HepG2 (cell line): Measurements from ENCODE around the gene MAB21L4. TPM values are rescaled to one million over a fixed set of nuclear protein-coding genes. Genes with fewer than 3 reads are reported as not detected.

ENCODE experiments used
- BATF2 ChIP-seq: sonication (generic); formaldehyde crosslinking; IDR thresholded peaks from 2 replicates; pipeline ENCODE4 v1.8.0; 2022; ENCODE audit warnings: mild to moderate bottlenecking, missing genetic modification reagents, moderate library complexity
- CBX5 ChIP-seq: sonication (generic); formaldehyde crosslinking; IDR thresholded peaks from 2 replicates; pipeline ENCODE4 v1.4.0; 2020; ENCODE audit warnings: missing genetic modification reagents, borderline replicate concordance
- CENPX ChIP-seq: sonication (generic); formaldehyde crosslinking; IDR thresholded peaks from 2 replicates; pipeline ENCODE4 v1.9.0; 2021; ENCODE audit warnings: mild to moderate bottlenecking, missing genetic modification reagents, moderate library complexity
- HINFP ChIP-seq: sonication (generic); formaldehyde crosslinking; IDR thresholded peaks from 2 replicates; pipeline ENCODE4 v1.4.0; 2020; ENCODE audit warnings: low read depth, mild to moderate bottlenecking, missing genetic modification reagents
- MIER3 ChIP-seq: IDR thresholded peaks from 2 replicates; pipeline ENCODE4 v1.6.1; 2016; ENCODE audit warnings: missing compliant biosample characterization, borderline replicate concordance
- MYPOP ChIP-seq: sonication (generic); formaldehyde crosslinking; IDR thresholded peaks from 2 replicates; pipeline ENCODE4 v1.8.1; 2023; ENCODE audit warnings: mild to moderate bottlenecking, moderate library complexity, missing genetic modification reagents
- NFE2L1 ChIP-seq: sonication (generic); formaldehyde crosslinking; IDR thresholded peaks from 2 replicates; pipeline ENCODE4 v1.4.0; 2020; ENCODE audit warnings: missing genetic modification reagents, mild to moderate bottlenecking, borderline replicate concordance
- RBM22 ChIP-seq: fragments of 200-400 bp; formaldehyde crosslinking; optimal IDR thresholded peaks from 2 replicates; pipeline ENCODE3; 2017; ENCODE audit warnings: mild to moderate bottlenecking, low read length, moderate library complexity
- RXRA ChIP-seq: sonication (generic); formaldehyde crosslinking; IDR thresholded peaks from 2 replicates; pipeline ENCODE4 v1.5.1; 2020; ENCODE audit warnings: missing genetic modification reagents
- SAFB2 ChIP-seq: sonication (generic); formaldehyde crosslinking; IDR thresholded peaks from 2 replicates; pipeline ENCODE4 v1.5.1; 2020; ENCODE audit warnings: missing genetic modification reagents, low read depth, mild to moderate bottlenecking, borderline replicate concordance
- SUZ12 ChIP-seq: fragments of 150-350 bp; IDR thresholded peaks from 2 replicates; pipeline ENCODE4 v1.6.1; 2014; ENCODE audit warnings: low read depth, low read length
- TBL1XR1 ChIP-seq: fragments of 150-350 bp; IDR thresholded peaks from 2 replicates; pipeline ENCODE4 v1.6.1; 2014; ENCODE audit warnings: borderline replicate concordance, low read length; ENCODE audit not compliant: partially characterized antibody
- THAP9 ChIP-seq: sonication (generic); formaldehyde crosslinking; IDR thresholded peaks from 2 replicates; pipeline ENCODE4; 2020; ENCODE audit warnings: missing genetic modification reagents, mild to moderate bottlenecking, borderline replicate concordance
- TMF1 ChIP-seq: sonication (generic); formaldehyde crosslinking; IDR thresholded peaks from 2 replicates; pipeline ENCODE4 v1.8.1; 2022; ENCODE audit warnings: low read depth, missing genetic modification reagents
- ZBTB7A ChIP-seq: sonication (generic); formaldehyde crosslinking; IDR thresholded peaks from 2 replicates; pipeline ENCODE4 v1.8.0; 2022; ENCODE audit warnings: mild to moderate bottlenecking, missing genetic modification reagents
- ZFP62 ChIP-seq: sonication (generic); formaldehyde crosslinking; IDR thresholded peaks from 2 replicates; pipeline ENCODE4 v1.4.0; 2020; ENCODE audit warnings: missing genetic modification reagents
- ZFP90 ChIP-seq: sonication (generic); formaldehyde crosslinking; IDR thresholded peaks from 2 replicates; pipeline ENCODE4 v1.8.0; 2022; ENCODE audit warnings: missing genetic modification reagents, mild to moderate bottlenecking, inconsistent platforms, borderline replicate concordance
- ZNF296 ChIP-seq: sonication (generic); formaldehyde crosslinking; conservative IDR thresholded peaks from 2 replicates; pipeline ENCODE4 v1.5.0; 2020; ENCODE audit warnings: mild to moderate bottlenecking, missing genetic modification reagents
- ZNF501 ChIP-seq: sonication (generic); formaldehyde crosslinking; IDR thresholded peaks from 2 replicates; pipeline ENCODE4 v1.5.1; 2020; ENCODE audit warnings: mild to moderate bottlenecking, moderate library complexity, missing genetic modification reagents
- ZNF614 ChIP-seq: IDR thresholded peaks from 2 replicates; pipeline ENCODE4 v1.6.1; 2018; ENCODE audit warnings: missing biosample characterization, missing genetic modification reagents, inconsistent platforms, borderline replicate concordance
- ZUFSP ChIP-seq: sonication (generic); formaldehyde crosslinking; IDR thresholded peaks from 2 replicates; pipeline ENCODE4 v1.9.0; 2021; ENCODE audit warnings: missing genetic modification reagents, mild to moderate bottlenecking, borderline replicate concordance
- polyA plus RNA-seq, 8 experiments: library from polyadenylated mRNA; depleted of rRNA in 3 of 8; stranded (reverse) in 7 of 8; unstranded in 1 of 8; fragments of >200 nt; fragmentation: Illumina TruSeq in 4 of 8; extraction: Trizol in 4 of 8; gene quantifications; 2 replicates each; pipeline versions ENCODE4 v1.2.1 to v1.2.3, GENCODE V29; 2011 to 2016; ENCODE audit warnings: low read depth in 4 of 8, missing spikeins in 1 of 8, mixed read lengths in 1 of 8; ENCODE audit not compliant: insufficient read depth in 1 of 8
- total RNA-seq, 5 experiments: library from RNA; depleted of rRNA; stranded (reverse); fragments of >200 nt; fragmentation: Illumina TruSeq; extraction: Trizol; gene quantifications; 2 replicates each; pipeline ENCODE4 v1.2.3, GENCODE V29; 2016; ENCODE audit warnings: low read depth in 1 of 5

Gene MAB21L4
- total and polyA plus RNA-seq, 2 of the 13 experiments (the other 11 are each of a cell fraction or from before 2014, with no cell fraction given), result 3.0 to 14.0 TPM

- TF ChIP-seq RXRA, result peak; percentile 64
- peak; percentile 70; the same call in 1 of the 2 replicates for TF ChIP-seq ZFP90 (CRISPR knock-in tag)
- TF ChIP-seq BATF2 (CRISPR knock-in tag), result peak; percentile 78; the same call in 1 of the 2 replicates
- TF ChIP-seq SAFB2 (CRISPR knock-in tag), result no peak
- peak; percentile 86 for TF ChIP-seq ZBTB7A
- TF ChIP-seq ZNF501 (CRISPR knock-in tag), result peak; percentile 39; the same call in 1 of the 2 replicates
- TF ChIP-seq MIER3 (CRISPR knock-in tag), result no peak
- TF ChIP-seq MYPOP, result no peak
- TF ChIP-seq SUZ12, result no peak
- TF ChIP-seq ZNF614 (CRISPR knock-in tag), result no peak
- no peak for TF ChIP-seq NFE2L1 (CRISPR knock-in tag)
- peak; percentile 83; the same call in 1 of the 2 replicates for TF ChIP-seq TMF1 (CRISPR knock-in tag)
- TF ChIP-seq CENPX (CRISPR knock-in tag), result no peak
- no peak for TF ChIP-seq ZUFSP (CRISPR knock-in tag)
- TF ChIP-seq RBM22, result no peak
- no peak for TF ChIP-seq ZFP62 (CRISPR knock-in tag)
- TF ChIP-seq CBX5 (CRISPR knock-in tag), result no peak
- TF ChIP-seq HINFP (CRISPR knock-in tag), result 0 out of 2 replicates have a peak, but pooled peaks have one; percentile 63
- no peak for TF ChIP-seq ZNF296 (CRISPR knock-in tag)
- TF ChIP-seq TBL1XR1, result no peak
- TF ChIP-seq THAP9 (CRISPR knock-in tag), result 0 out of 2 replicates have a peak, but pooled peaks have one; percentile 2
These were observed 1.1 kb upstream of the MAB21L4 start (continued) for GRCh38 chr2:240896871-240897692.
